ENCODE measurements around the gene SLC8A1.

The SLC8A1 gene

GRCh38 chr2:40450796-40451430 lies 977 bp downstream of the SLC8A1 start:
- Histone ChIP-seq H3K27ac (peak overlapping the region; percentile 67), H3K4me1 (ENCODE audit: control insufficient read depth in 1 of 2, insufficient read depth in 1 of 2, low read depth in 1 of 2, low read length in 1 of 2) (peaks cover 47 to 49% of the 10 kb centered on the region in 2 experiments), H3K9me3 (no peaks in the 10 kb centered on the region), H3K36me3 (no peaks in the 10 kb centered on the region), H3K27me3 (peaks cover 6% of the 10 kb centered on the region), H3K4me3 (ENCODE audit: low read depth in 1 of 2, low read length in 1 of 2) (peak overlapping the region; percentile 83 to 91)
- no peak for TF ChIP-seq CTCF (IDR thresholded peaks at IDR 0.05)

GRCh38 chr2:40450066-40450795 lies 1.7 kb downstream of the SLC8A1 start:
- H3K4me3 ChIP-seq (ENCODE audit: low read depth in 1 of 2, low read length in 1 of 2), result peak overlapping the region; percentile 83 to 91
- no peak for TF ChIP-seq CTCF (IDR thresholded peaks at IDR 0.05)
- no peaks in the 10 kb centered on the region for H3K9me3 ChIP-seq
- peaks cover 6% of the 10 kb centered on the region for H3K27me3 ChIP-seq
- H3K4me1 ChIP-seq (ENCODE audit: control insufficient read depth in 1 of 2, insufficient read depth in 1 of 2, low read depth in 1 of 2, low read length in 1 of 2), result peaks cover 40 to 43% of the 10 kb centered on the region in 2 experiments
- H3K36me3 ChIP-seq, result no peaks in the 10 kb centered on the region
- peak overlapping the region; percentile 67 for H3K27ac ChIP-seq

- peaks cover 31% of the 10 kb centered on the region in 2 experiments for H3K4me1 ChIP-seq (ENCODE audit: control insufficient read depth in 1 of 2, insufficient read depth in 1 of 2, low read depth in 1 of 2, low read length in 1 of 2)
- peak; percentile 44 for TF ChIP-seq CTCF (IDR thresholded peaks at IDR 0.05)
- H3K36me3 ChIP-seq, result no peaks in the 10 kb centered on the region
- no peak overlapping the region for H3K4me3 ChIP-seq (ENCODE audit: low read depth in 1 of 2, low read length in 1 of 2)
- H3K9me3 ChIP-seq, result no peaks in the 10 kb centered on the region
- H3K27ac ChIP-seq, result no peak overlapping the region
- H3K27me3 ChIP-seq, result peaks cover 6% of the 10 kb centered on the region
Observed at GRCh38 chr2:40448476-40449079, 3.3 kb downstream of the SLC8A1 start.

GRCh38 chr2:40445467-40445866 lies 6.4 kb downstream of the SLC8A1 start:
- no peak for TF ChIP-seq CTCF (IDR thresholded peaks at IDR 0.05)

GRCh38 chr2:40440835-40441234 lies 11.1 kb downstream of the SLC8A1 start:
- Histone ChIP-seq H3K4me3 (ENCODE audit: low read depth in 1 of 2, low read length in 1 of 2) (no peak overlapping the region), H3K27me3 (no peaks in the 10 kb centered on the region), H3K9me3 (no peaks in the 10 kb centered on the region), H3K27ac (no peak overlapping the region), H3K4me1 (ENCODE audit: control insufficient read depth in 1 of 2, insufficient read depth in 1 of 2, low read depth in 1 of 2, low read length in 1 of 2) (peaks cover 15 to 16% of the 10 kb centered on the region in 2 experiments), H3K36me3 (no peaks in the 10 kb centered on the region)
- TF ChIP-seq CTCF (IDR thresholded peaks at IDR 0.05), result no peak

More at GRCh38 chr2:40445467-40445866, 6.4 kb downstream of the SLC8A1 start:
- no peak overlapping the region for H3K4me3 ChIP-seq (ENCODE audit: low read depth in 1 of 2, low read length in 1 of 2)
- no peaks in the 10 kb centered on the region for H3K27me3 ChIP-seq
- peaks cover 19 to 30% of the 10 kb centered on the region in 2 experiments for H3K4me1 ChIP-seq (ENCODE audit: control insufficient read depth in 1 of 2, insufficient read depth in 1 of 2, low read depth in 1 of 2, low read length in 1 of 2)
- H3K27ac ChIP-seq, result no peak overlapping the region
- no peaks in the 10 kb centered on the region for H3K9me3 ChIP-seq
- no peaks in the 10 kb centered on the region for H3K36me3 ChIP-seq
